GM12891 (cell line): Measurements from ENCODE around the gene CDH4.

Source experiments
- POLR2A ChIP-seq: IDR thresholded peaks from 2 replicates; pipeline ENCODE4 v1.6.1; 2011; ENCODE audit warnings: low read depth, low read length, control low read depth
- POLR2AphosphoS5 ChIP-seq: IDR thresholded peaks from 2 replicates; pipeline ENCODE4 v1.6.1; 2011; ENCODE audit warnings: low read depth, low read length, control low read depth
- TAF1 ChIP-seq: IDR thresholded peaks from 2 replicates; pipeline ENCODE4 v1.6.1; 2011; ENCODE audit warnings: low read depth, low read length, control low read depth

DNA sequence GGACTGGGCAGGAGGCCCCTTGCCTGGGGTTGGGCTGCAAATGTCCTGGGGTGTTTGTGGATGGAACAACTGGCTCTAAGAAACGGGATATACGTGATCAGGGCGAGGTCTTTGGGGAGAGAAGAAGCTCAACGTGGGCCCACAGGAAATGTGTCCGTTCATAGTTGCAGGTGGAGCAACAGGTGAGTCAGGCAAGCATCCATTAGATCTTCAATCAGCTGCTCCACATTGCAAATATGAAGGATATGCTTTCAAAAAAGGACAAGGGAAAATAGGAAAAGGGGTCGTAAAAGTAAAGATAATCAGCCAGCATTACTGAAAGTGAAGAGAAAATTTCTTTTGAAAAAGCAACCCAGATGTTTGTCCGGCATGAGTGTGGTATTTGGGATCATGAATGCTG is 251.0 kb downstream of the CDH4 start:
- TF ChIP-seq TAF1 (no peak), POLR2A (no peak), POLR2AphosphoS5 (no peak)
